GM23248 (cell line): ENCODE results near the gene ORC2.

Source experiments
- EZH2 ChIP-seq: fragments of 200-600 bp; sonication (generic); IDR thresholded peaks from 2 replicates; pipeline ENCODE4 v1.6.1; 2018; ENCODE audit warnings: antibody characterized with exemption, mild to moderate bottlenecking; ENCODE audit not compliant: insufficient read depth, poor library complexity, severe bottlenecking
- EZH2phosphoT487 ChIP-seq: fragments of 200-600 bp; sonication (generic); IDR thresholded peaks from 2 replicates; pipeline ENCODE4 v1.6.1; 2018; ENCODE audit warnings: antibody characterized with exemption, moderate library complexity, mild to moderate bottlenecking, low read depth; ENCODE audit not compliant: insufficient read depth

- TF ChIP-seq EZH2: no peak
- no peak for TF ChIP-seq EZH2phosphoT487
These were observed 86.0 kb downstream of the ORC2 start for GRCh38 chr2:200877443-200877842.
